Activated CD4-positive, alpha-beta T cell treated with anti-CD3 and anti-CD28 coated beads, Interleukin-2, amount 10 ng/mL, durations not matched to agents 24 days and 14 days (primary cell): ENCODE measurements around the gene IRF2. TPM values are rescaled to one million over a fixed set of nuclear protein-coding genes. Genes with fewer than 3 reads are reported as not detected.

Experiments
- DNase-seq: peaks from one replicate; pipeline ENCODE4 v3.0.0; 2022
- H3K27ac Mint-ChIP-seq: one replicate; pipeline ENCODE4 v1.8.0; 2022; ENCODE audit warnings: mild to moderate bottlenecking, mixed read lengths
- H3K27me3 Mint-ChIP-seq: one replicate; pipeline ENCODE4 v1.8.0; 2022; ENCODE audit warnings: mixed read lengths
- H3K36me3 Mint-ChIP-seq: one replicate; pipeline ENCODE4 v1.8.0; 2022; ENCODE audit warnings: low read depth, mild to moderate bottlenecking, mixed read lengths
- H3K4me1 Mint-ChIP-seq: one replicate; pipeline ENCODE4 v1.8.0; 2021; ENCODE audit warnings: mixed read lengths
- H3K4me3 Mint-ChIP-seq: one replicate; pipeline ENCODE4 v1.8.0; 2022; ENCODE audit warnings: mild to moderate bottlenecking, moderate library complexity, mixed read lengths
- H3K9me3 Mint-ChIP-seq: one replicate; pipeline ENCODE4 v1.8.0; 2021; ENCODE audit warnings: mixed read lengths
- intact Hi-C: fragments of 100-400 bp; cut with micrococcal nuclease; formaldehyde crosslinking; loops from one replicate; pipeline ENCODE4 v1.15.1; 2023
- total RNA-seq: library from RNA; stranded (reverse); gene quantifications from 2 replicates; pipeline ENCODE4 v1.2.3, GENCODE V29; 2022

The IRF2 gene
- total RNA-seq = 48.7 and 50.0 TPM in 2 replicates

- Mint-ChIP-seq H3K9me3 (no peaks in the 10 kb centered on the region), H3K27me3 (no peaks in the 10 kb centered on the region), H3K4me3 (peak within 1 kb of the TSS; percentile 99), H3K27ac (peak within 1 kb of the TSS; percentile 98), H3K4me1 (peaks cover 52% of the 10 kb centered on the region), H3K36me3 (peaks cover 38% of the 10 kb centered on the region)
- peak; percentile 98 for DNase-seq
- intact Hi-C loops = loop anchor here (1.0 to 10.0 kb wide), 14 partner anchors 40 to 967 kb away; partner anchors contain the start of genes ACSL1, CASP3, CENPU and ING2
Observed at GRCh38 chr4:184474263-184475095, at the start of gene IRF2. Gene IRF2 (minus strand): TSS chr4:184474550. CDS start chr4:184429064, 45,486 bp downstream.

GRCh38 chr4:184515606-184516005 is 41.3 kb upstream of the IRF2 start:
- Mint-ChIP-seq H3K4me1 (peaks cover 31% of the 10 kb centered on the region), H3K9me3 (peaks cover 5% of the 10 kb centered on the region), H3K27ac (peak overlapping the region; percentile 84), H3K4me3 (peak overlapping the region; percentile 0), H3K27me3 (no peaks in the 10 kb centered on the region), H3K36me3 (peaks cover 11% of the 10 kb centered on the region)
- DNase-seq = no peak
- intact Hi-C loops = no loop called here

- H3K4me1 Mint-ChIP-seq = peaks cover 40% of the 10 kb centered on the region
Observed at GRCh38 chr4:184514121-184514988, 40.0 kb upstream of the IRF2 start.

DNA sequence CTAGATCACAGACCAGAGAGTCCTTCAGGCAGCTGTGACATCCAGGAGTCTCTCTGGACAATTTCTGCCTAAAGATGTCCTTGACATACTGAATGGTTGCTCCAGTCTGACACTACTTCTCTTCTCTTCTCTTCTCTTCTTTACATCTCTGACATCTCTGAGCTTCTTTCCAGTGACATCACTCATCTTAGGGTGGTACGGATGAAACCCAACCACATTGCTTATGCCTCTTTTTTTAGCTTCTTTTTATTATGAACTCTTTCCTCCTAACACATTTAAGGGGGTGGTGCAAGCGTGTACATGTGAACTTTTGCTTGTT is 39.4 kb upstream of the IRF2 start:
- Mint-ChIP-seq H3K9me3 (peaks cover 12% of the 10 kb centered on the region), H3K27ac (peak overlapping the region; percentile 84), H3K4me1 (peaks cover 40% of the 10 kb centered on the region)

More at GRCh38 chr4:184514121-184514988, 40.0 kb upstream of the IRF2 start:
- Mint-ChIP-seq H3K9me3 (peaks cover 13% of the 10 kb centered on the region), H3K27me3 (no peaks in the 10 kb centered on the region), H3K36me3 (peaks cover 16% of the 10 kb centered on the region), H3K27ac (peak overlapping the region; percentile 84), H3K4me3 (peak overlapping the region; percentile 65)
- intact Hi-C loops = loop anchor here (1.0 kb wide), 9 partner anchors 20 to 250 kb away; partner anchors contain the start of gene IRF2
- DNase-seq = peak; percentile 84

GRCh38 chr4:184511156-184511555 is 36.8 kb upstream of the IRF2 start:
- intact Hi-C loops = no loop called here
- no peak overlapping the region for H3K27ac Mint-ChIP-seq
- no peak for DNase-seq
- H3K4me3 Mint-ChIP-seq = no peak overlapping the region
- H3K4me1 Mint-ChIP-seq = peaks cover 47% of the 10 kb centered on the region
- peaks cover 10% of the 10 kb centered on the region for H3K36me3 Mint-ChIP-seq
- H3K9me3 Mint-ChIP-seq = peaks cover 11% of the 10 kb centered on the region
- no peaks in the 10 kb centered on the region for H3K27me3 Mint-ChIP-seq

More for the DNA sequence above, 39.4 kb upstream of the IRF2 start:
- Mint-ChIP-seq H3K27me3 (no peaks in the 10 kb centered on the region), H3K36me3 (peaks cover 14% of the 10 kb centered on the region), H3K4me3 (peak overlapping the region; percentile 65)
- intact Hi-C loops = loop anchor here (1.0 kb wide), 9 partner anchors 21 to 249 kb away; partner anchors contain the start of gene IRF2
- DNase-seq = no peak

GRCh38 chr4:184510401-184510800 is 36.1 kb upstream of the IRF2 start:
- intact Hi-C loops = no loop called here
- no peaks in the 10 kb centered on the region for H3K27me3 Mint-ChIP-seq
- peaks cover 11% of the 10 kb centered on the region for H3K9me3 Mint-ChIP-seq
- H3K4me3 Mint-ChIP-seq = no peak overlapping the region
- H3K36me3 Mint-ChIP-seq = peaks cover 10% of the 10 kb centered on the region
- peaks cover 43% of the 10 kb centered on the region for H3K4me1 Mint-ChIP-seq
- no peak overlapping the region for H3K27ac Mint-ChIP-seq
- DNase-seq = no peak

DNA sequence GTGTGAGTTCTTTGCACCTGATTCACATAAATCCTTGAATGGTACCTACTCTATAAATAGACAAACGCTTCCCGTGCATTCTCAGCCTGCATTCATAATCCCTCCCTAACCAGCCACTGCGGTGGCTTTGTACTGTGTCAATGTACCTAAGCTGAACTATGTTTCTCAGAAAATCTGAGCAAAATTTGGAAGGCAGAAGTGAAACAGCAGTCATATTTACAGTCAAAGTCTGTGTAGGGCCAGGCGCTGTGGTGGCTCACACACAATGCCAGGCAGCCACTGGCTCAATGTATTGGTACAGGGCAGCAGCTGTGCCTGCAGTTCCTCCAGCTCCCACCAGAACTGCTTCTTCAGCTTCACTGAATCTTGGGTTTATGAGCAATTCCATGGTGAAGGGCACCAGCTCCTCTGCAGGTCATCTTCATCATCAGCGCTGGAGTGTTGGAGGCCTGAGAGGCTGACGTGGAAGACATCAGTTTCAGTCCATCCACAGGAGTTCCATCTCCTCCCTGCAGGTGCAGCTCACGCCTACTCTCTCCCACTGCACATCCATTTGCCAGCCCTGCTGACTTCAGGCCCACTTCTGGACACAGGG is 32.3 kb upstream of the IRF2 start:
- H3K4me1 Mint-ChIP-seq = peaks cover 35% of the 10 kb centered on the region
- no peaks in the 10 kb centered on the region for H3K27me3 Mint-ChIP-seq
- peak; percentile 82 for DNase-seq
- H3K9me3 Mint-ChIP-seq = peaks cover 11% of the 10 kb centered on the region
- H3K36me3 Mint-ChIP-seq = peaks cover 12% of the 10 kb centered on the region
- H3K4me3 Mint-ChIP-seq = peak overlapping the region; percentile 23
- intact Hi-C loops = no loop called here
- H3K27ac Mint-ChIP-seq = peak overlapping the region; percentile 64

DNA sequence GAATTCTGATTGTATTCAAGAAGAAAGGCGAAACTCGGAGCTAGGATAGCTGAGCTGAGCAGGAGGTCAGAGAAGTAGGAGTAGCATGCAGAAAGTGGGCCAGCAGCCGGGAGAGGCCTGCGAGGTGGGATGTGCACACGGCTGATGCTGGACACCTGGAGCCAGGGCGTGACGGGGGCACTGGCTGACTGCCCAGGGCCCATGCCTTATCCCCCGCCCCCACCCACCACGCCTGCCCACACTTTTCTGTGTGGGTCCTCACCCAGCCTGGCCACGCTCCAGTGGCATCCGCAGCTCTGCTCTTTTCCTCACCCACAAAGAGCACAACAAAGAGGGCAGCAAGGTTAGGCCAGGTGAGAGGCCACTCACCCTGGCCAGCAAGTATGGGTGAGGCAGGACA is 30.0 kb upstream of the IRF2 start:
- intact Hi-C loops = no loop called here
- peaks cover 3% of the 10 kb centered on the region for H3K9me3 Mint-ChIP-seq

GRCh38 chr4:184503869-184504300 is 29.5 kb upstream of the IRF2 start:
- H3K27ac Mint-ChIP-seq = peak overlapping the region; percentile 91
- intact Hi-C loops = no loop called here
- peak; percentile 70 for DNase-seq
- peaks cover 4% of the 10 kb centered on the region for H3K36me3 Mint-ChIP-seq
- peaks cover 24% of the 10 kb centered on the region for H3K4me1 Mint-ChIP-seq
- H3K9me3 Mint-ChIP-seq = peaks cover 3% of the 10 kb centered on the region
- H3K27me3 Mint-ChIP-seq = no peaks in the 10 kb centered on the region
- H3K4me3 Mint-ChIP-seq = peak overlapping the region; percentile 61

More for the DNA sequence above, 30.0 kb upstream of the IRF2 start:
- Mint-ChIP-seq H3K4me3 (peak overlapping the region; percentile 61), H3K27me3 (no peaks in the 10 kb centered on the region), H3K27ac (peak overlapping the region; percentile 91), H3K36me3 (peaks cover 4% of the 10 kb centered on the region), H3K4me1 (peaks cover 25% of the 10 kb centered on the region)
- DNase-seq = no peak

DNA sequence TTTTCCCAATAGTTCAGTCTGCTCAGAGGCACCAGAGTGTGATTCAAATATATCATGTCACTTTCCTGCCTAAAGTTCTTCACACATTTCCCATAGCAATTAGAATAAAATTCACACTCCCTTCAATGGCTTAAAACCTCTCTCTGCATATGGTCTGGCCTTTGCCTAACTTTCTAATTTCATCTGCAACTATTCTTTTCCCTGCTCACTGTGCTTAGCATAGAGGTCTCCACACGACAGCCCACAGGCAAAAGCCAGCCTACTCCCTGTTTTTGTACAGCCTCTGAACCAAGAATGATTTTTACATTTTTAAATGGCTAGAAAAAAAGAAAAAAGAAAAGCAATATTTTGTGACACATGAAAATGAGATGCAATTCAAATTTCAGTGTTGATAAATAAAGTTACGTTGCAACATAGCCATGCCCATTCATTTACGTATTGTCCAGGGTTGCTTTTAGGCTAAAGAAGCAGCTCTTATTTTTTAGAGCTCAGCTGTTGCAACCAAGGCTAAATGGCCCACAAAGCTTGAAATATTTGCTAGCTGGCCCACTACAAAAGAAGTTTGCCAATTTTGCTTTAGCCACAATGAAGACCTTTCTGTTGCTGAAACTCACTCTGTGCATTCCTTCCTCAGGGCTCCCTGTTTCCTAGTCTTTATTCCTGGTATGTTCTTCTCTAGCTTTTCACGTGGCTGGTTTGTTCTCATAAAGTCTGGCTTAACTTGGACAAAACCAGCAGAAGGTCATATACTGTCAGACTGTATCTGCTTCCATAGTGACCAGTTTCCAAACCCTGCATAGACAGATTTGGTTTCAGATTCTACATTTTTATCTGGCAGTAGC is 26.6 kb upstream of the IRF2 start:
- Mint-ChIP-seq H3K4me3 (no peak overlapping the region), H3K27ac (no peak overlapping the region), H3K9me3 (no peaks in the 10 kb centered on the region), H3K4me1 (peaks cover 16% of the 10 kb centered on the region), H3K36me3 (peaks cover 2% of the 10 kb centered on the region), H3K27me3 (no peaks in the 10 kb centered on the region)
- no peak for DNase-seq
- intact Hi-C loops = no loop called here

DNA sequence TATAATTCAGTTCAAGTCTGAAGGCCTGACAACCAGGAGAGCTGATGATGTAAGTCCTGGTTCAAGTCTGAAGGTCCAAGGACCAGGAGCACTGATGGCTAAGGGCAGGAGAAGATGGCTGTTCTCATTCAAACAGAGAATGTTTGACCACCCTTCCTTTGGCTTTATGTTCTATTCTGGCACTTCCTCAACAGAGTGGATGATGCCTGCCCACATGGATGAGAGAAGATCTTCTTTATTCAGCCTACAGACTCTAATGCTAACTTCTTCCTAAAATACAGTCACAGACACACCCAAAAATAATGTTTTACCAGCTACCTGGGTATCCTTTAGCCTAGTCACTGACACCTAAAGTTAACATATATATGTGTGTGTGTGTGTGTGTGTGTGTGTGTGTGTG is 25.6 kb upstream of the IRF2 start:
- DNase-seq = no peak
- Mint-ChIP-seq H3K4me3 (no peak overlapping the region), H3K36me3 (peaks cover 2% of the 10 kb centered on the region), H3K27me3 (no peaks in the 10 kb centered on the region), H3K27ac (no peak overlapping the region), H3K9me3 (no peaks in the 10 kb centered on the region), H3K4me1 (peaks cover 14% of the 10 kb centered on the region)
- intact Hi-C loops = no loop called here

- Mint-ChIP-seq H3K27ac (no peak overlapping the region), H3K36me3 (peaks cover under 1% of the 10 kb centered on the region), H3K27me3 (no peaks in the 10 kb centered on the region), H3K4me3 (no peak overlapping the region), H3K9me3 (peaks cover under 1% of the 10 kb centered on the region), H3K4me1 (peaks cover 3% of the 10 kb centered on the region)
- intact Hi-C loops = no loop called here
- no peak for DNase-seq
Observed at GRCh38 chr4:184498598-184498997, 24.2 kb upstream of the IRF2 start.

GRCh38 chr4:184489771-184490170 is 15.4 kb upstream of the IRF2 start:
- H3K4me3 Mint-ChIP-seq = no peak overlapping the region
- H3K27ac Mint-ChIP-seq = no peak overlapping the region
- peaks cover 8% of the 10 kb centered on the region for H3K9me3 Mint-ChIP-seq
- H3K36me3 Mint-ChIP-seq = peaks cover 2% of the 10 kb centered on the region
- H3K27me3 Mint-ChIP-seq = no peaks in the 10 kb centered on the region
- no peak for DNase-seq
- peaks cover 4% of the 10 kb centered on the region for H3K4me1 Mint-ChIP-seq
- intact Hi-C loops = no loop called here
